Trophoblast cell (in vitro differentiated cells and primary cell): Measurements from ENCODE around the gene MYCBP2.
A peak's percentile ranks its signal among the peaks of the same experiment; 100 is the strongest.

Source experiments
- DNase-seq, 2 donors: peaks; one replicate each; pipeline ENCODE4 v3.0.0-alpha.2; 2016
- H2AFZ ChIP-seq: 2 replicates; pipeline ENCODE4 v1.6.1; 2013; ENCODE audit warnings: low read length, moderate library complexity, mild to moderate bottlenecking; ENCODE audit not compliant: insufficient read depth, poor library complexity
- H2AK5ac ChIP-seq: 2 replicates; pipeline ENCODE4 v1.6.1; 2013; ENCODE audit warnings: mild to moderate bottlenecking, low read length
- H2BK120ac ChIP-seq: 2 replicates; pipeline ENCODE4 v1.6.1; 2013; ENCODE audit warnings: low read length, mild to moderate bottlenecking, moderate library complexity; ENCODE audit not compliant: insufficient read depth, poor library complexity
- H2BK12ac ChIP-seq: 2 replicates; pipeline ENCODE4 v1.6.1; 2013; ENCODE audit warnings: mild to moderate bottlenecking, low read length, moderate library complexity
- H2BK5ac ChIP-seq: 2 replicates; pipeline ENCODE4 v1.6.1; 2013; ENCODE audit warnings: low read length, low read depth, moderate library complexity, mild to moderate bottlenecking; ENCODE audit not compliant: poor library complexity
- H3K14ac ChIP-seq: 2 replicates; pipeline ENCODE4 v1.6.1; 2013; ENCODE audit warnings: mild to moderate bottlenecking, low read length
- H3K18ac ChIP-seq: 2 replicates; pipeline ENCODE4 v1.6.1; 2013; ENCODE audit warnings: mild to moderate bottlenecking, low read length
- H3K23ac ChIP-seq: 2 replicates; pipeline ENCODE4 v1.6.1; 2013; ENCODE audit warnings: low read length
- H3K27ac ChIP-seq: 2 replicates; pipeline ENCODE4 v1.5.1; 2013; ENCODE audit warnings: low read depth, mild to moderate bottlenecking, inconsistent platforms, low read length, moderate library complexity
- H3K27me3 ChIP-seq: 2 replicates; pipeline ENCODE4 v1.6.1; 2013; ENCODE audit warnings: inconsistent platforms, mild to moderate bottlenecking, low read length, moderate library complexity; ENCODE audit not compliant: insufficient read depth
- H3K36me3 ChIP-seq, 2 experiments: 1 replicate in 1 of 2; 2 replicates in 1 of 2; pipeline ENCODE4 v1.6.1; 2013; ENCODE audit warnings: low read length in 2 of 2, mild to moderate bottlenecking in 2 of 2, moderate library complexity in 1 of 2; ENCODE audit not compliant: insufficient read depth in 2 of 2, control insufficient read depth in 1 of 2
- H3K4ac ChIP-seq: 2 replicates; pipeline ENCODE4 v1.6.1; 2013; ENCODE audit warnings: low read depth, mild to moderate bottlenecking, low read length, moderate library complexity
- H3K4me1 ChIP-seq, 2 experiments: 1 replicate in 1 of 2; 2 replicates in 1 of 2; pipeline ENCODE4 v1.6.1; 2013; ENCODE audit warnings: low read length in 2 of 2, mild to moderate bottlenecking in 2 of 2, moderate library complexity in 1 of 2; ENCODE audit not compliant: insufficient read depth in 2 of 2, control insufficient read depth in 1 of 2
- H3K4me2 ChIP-seq: 2 replicates; pipeline ENCODE4 v1.6.1; 2013; ENCODE audit warnings: inconsistent platforms, mild to moderate bottlenecking, low read length, moderate library complexity
- H3K4me3 ChIP-seq: 2 replicates; pipeline ENCODE4 v1.5.1; 2013; ENCODE audit warnings: mild to moderate bottlenecking, low read depth, low read length, inconsistent platforms
- H3K79me1 ChIP-seq: one replicate; pipeline ENCODE4 v1.6.1; 2013; ENCODE audit warnings: low read length
- H3K79me2 ChIP-seq: 2 replicates; pipeline ENCODE4 v1.6.1; 2013; ENCODE audit warnings: low read length, mild to moderate bottlenecking; ENCODE audit not compliant: control insufficient read depth, insufficient read depth, poor library complexity
- H3K9ac ChIP-seq: 2 replicates; pipeline ENCODE4 v1.6.1; 2013; ENCODE audit warnings: mild to moderate bottlenecking, low read length
- H3K9me3 ChIP-seq: 2 replicates; pipeline ENCODE4 v1.6.1; 2013; ENCODE audit warnings: low read depth, mild to moderate bottlenecking, control low read depth, inconsistent platforms, low read length; ENCODE audit not compliant: insufficient read depth
- H4K12ac ChIP-seq: 2 replicates; pipeline ENCODE4 v1.6.1; 2013; ENCODE audit warnings: low read depth, mild to moderate bottlenecking, low read length, moderate library complexity
- H4K8ac ChIP-seq: 2 replicates; pipeline ENCODE4 v1.6.1; 2013; ENCODE audit warnings: low read depth, mild to moderate bottlenecking, low read length, moderate library complexity
- H4K91ac ChIP-seq: one replicate; pipeline ENCODE4 v1.6.1; 2013; ENCODE audit warnings: low read depth, mild to moderate bottlenecking, low read length, moderate library complexity
- WGBS: extraction: QIAGEN DNeasy Blood & Tissue Kit; methylation state at CpG from one replicate; pipeline ENCODE4 v1.1.7; 2013; ENCODE audit warnings: missing lambda C conversion rate; ENCODE audit not compliant: insufficient read length, insufficient coverage; ENCODE audit errors: extremely low coverage; 5-methylcytosine and 5-hydroxymethylcytosine counted together

The MYCBP2 gene

DNA sequence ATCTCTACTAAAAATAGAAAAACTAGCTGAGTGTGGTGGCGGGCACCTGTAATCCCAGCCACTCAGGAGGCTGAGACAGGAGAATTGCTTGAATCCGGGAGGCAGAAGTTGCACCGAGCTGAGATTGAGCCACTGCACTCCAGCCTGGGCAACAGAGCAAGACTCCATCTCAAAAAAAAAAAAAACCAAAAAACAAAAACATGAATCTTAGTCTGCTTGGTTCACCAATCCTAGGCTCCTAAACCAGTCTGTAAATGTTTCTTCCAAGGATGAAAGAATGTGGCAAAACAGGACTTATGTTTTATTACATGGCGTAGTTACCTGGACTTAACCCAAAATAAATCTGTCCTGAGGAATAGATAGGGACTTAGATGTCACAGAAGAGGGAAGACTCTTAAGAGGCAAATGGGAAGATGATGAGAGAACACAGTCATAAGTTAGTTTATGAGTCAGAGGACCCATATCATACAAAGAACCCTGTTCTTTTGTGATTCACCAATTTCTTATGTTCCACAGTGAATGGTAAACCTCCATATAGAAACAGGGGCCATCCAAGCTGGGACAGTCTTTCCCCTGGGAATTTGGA lies 293.1 kb downstream of the MYCBP2 start:
- H2AK5ac ChIP-seq, result no peak overlapping the region
- no peak overlapping the region for H4K8ac ChIP-seq
- no peak overlapping the region for H3K4me2 ChIP-seq
- no peak overlapping the region for H3K9ac ChIP-seq
- peaks cover 2 to 3% of the 10 kb centered on the region in 2 experiments for H3K4me1 ChIP-seq
- H3K9me3 ChIP-seq, result no peaks in the 10 kb centered on the region
- peak in 1 of 2 donors; percentile 24 for DNase-seq
- no peak overlapping the region for H3K4me3 ChIP-seq
- H3K79me2 ChIP-seq, result no peaks in the 10 kb centered on the region
- H3K4ac ChIP-seq, result no peak overlapping the region
- H2BK120ac ChIP-seq, result no peak overlapping the region
- no peak overlapping the region for H4K91ac ChIP-seq
- no peak overlapping the region for H2BK12ac ChIP-seq
- no peak overlapping the region for H3K27ac ChIP-seq
- H3K23ac ChIP-seq, result no peak overlapping the region
- no peak overlapping the region for H3K14ac ChIP-seq
- H3K79me1 ChIP-seq, result peaks cover 3% of the 10 kb centered on the region
- WGBS, result no CpG with 5 or more reads among the region's 4 CpGs
- no peak overlapping the region for H2AFZ ChIP-seq
- H3K27me3 ChIP-seq, result no peaks in the 10 kb centered on the region
- no peak overlapping the region for H3K18ac ChIP-seq
- no peak overlapping the region for H4K12ac ChIP-seq
- H3K36me3 ChIP-seq, result no peaks in the 10 kb centered on the region
- no peak overlapping the region for H2BK5ac ChIP-seq

- Histone ChIP-seq H3K9me3 (no peaks in the 10 kb centered on the region), H3K27ac (no peak overlapping the region), H2BK120ac (no peak overlapping the region), H4K8ac (no peak overlapping the region), H3K23ac (no peak overlapping the region), H2BK12ac (no peak overlapping the region), H3K79me1 (peaks cover 12% of the 10 kb centered on the region), H3K27me3 (no peaks in the 10 kb centered on the region), H3K4me2 (no peak overlapping the region), H3K4me3 (no peak overlapping the region), H2BK5ac (no peak overlapping the region), H3K18ac (no peak overlapping the region), H4K91ac (no peak overlapping the region), H2AK5ac (no peak overlapping the region), H3K79me2 (peaks cover 4% of the 10 kb centered on the region), H3K36me3 (no peaks in the 10 kb centered on the region), H4K12ac (no peak overlapping the region), H3K14ac (no peak overlapping the region), H3K9ac (no peak overlapping the region), H3K4ac (no peak overlapping the region), H2AFZ (no peak overlapping the region), H3K4me1 (peaks cover 5 to 8% of the 10 kb centered on the region in 2 experiments)
- WGBS, result no CpG with 5 or more reads among the region's 6 CpGs
- no peak for DNase-seq
These were observed 295.1 kb downstream of the MYCBP2 start for GRCh38 chr13:77031656-77032243.

DNA sequence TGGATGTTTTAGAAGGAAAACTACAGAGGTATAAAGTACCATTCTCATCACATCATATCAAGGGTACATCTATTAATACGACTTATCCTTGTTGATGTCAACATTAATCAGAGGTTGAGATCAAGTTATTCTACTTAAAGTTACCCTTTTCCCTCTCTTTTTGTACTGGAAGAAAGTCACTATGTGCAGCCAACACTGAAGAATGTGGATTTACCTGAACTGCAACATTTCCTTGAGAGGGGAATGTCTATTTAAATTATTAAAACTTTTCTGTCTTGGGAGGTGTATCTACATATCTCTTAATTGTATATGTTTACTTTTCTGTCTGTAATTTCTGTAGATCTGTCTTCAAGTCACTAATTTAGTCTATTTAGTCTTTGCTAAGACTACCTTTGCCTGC lies 297.5 kb downstream of the MYCBP2 start:
- no peak overlapping the region for H3K14ac ChIP-seq
- no CpG with 5 or more reads among the region's 1 CpG for WGBS
- no peaks in the 10 kb centered on the region for H3K27me3 ChIP-seq
- no peak overlapping the region for H2BK120ac ChIP-seq
- no peak overlapping the region for H4K8ac ChIP-seq
- no peak overlapping the region for H4K91ac ChIP-seq
- H3K9ac ChIP-seq, result no peak overlapping the region
- no peak overlapping the region for H3K27ac ChIP-seq
- no peak overlapping the region for H2BK5ac ChIP-seq
- no peak overlapping the region for H3K4me2 ChIP-seq
- H3K23ac ChIP-seq, result no peak overlapping the region
- no peak overlapping the region for H2BK12ac ChIP-seq
- no peak overlapping the region for H2AFZ ChIP-seq
- H3K79me2 ChIP-seq, result peaks cover 15% of the 10 kb centered on the region
- no peak overlapping the region for H3K18ac ChIP-seq
- no peak overlapping the region for H3K4me3 ChIP-seq
- peaks cover 5 to 12% of the 10 kb centered on the region in 2 experiments for H3K4me1 ChIP-seq
- no peak overlapping the region for H3K4ac ChIP-seq
- no peak overlapping the region for H2AK5ac ChIP-seq
- no peaks in the 10 kb centered on the region for H3K9me3 ChIP-seq
- peak; percentile 45 to 95 for DNase-seq
- H3K79me1 ChIP-seq, result peaks cover 19% of the 10 kb centered on the region
- no peak overlapping the region for H4K12ac ChIP-seq
- H3K36me3 ChIP-seq, result no peaks in the 10 kb centered on the region

DNA sequence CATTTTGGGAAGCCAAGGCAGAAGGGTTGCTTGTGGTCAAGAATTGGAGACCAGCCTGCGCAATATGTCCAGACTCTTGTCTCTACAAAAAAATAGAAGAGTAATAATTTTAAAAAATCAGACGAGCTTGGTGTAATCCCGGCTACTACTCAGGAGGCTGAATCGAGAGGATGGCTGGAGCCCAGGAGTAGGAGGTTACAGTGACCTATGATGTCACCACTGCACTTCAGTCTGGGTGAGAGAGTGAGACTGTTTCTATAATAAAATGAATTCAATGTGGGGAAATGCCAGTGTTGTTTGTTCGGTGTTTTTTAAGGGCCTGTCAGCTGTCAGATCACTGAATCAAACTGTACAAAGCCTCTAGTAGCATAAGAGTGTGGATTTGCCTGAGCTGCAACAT lies 298.7 kb downstream of the MYCBP2 start:
- H3K9ac ChIP-seq, result no peak overlapping the region
- peak overlapping the region; percentile 73 for H3K27ac ChIP-seq
- H3K14ac ChIP-seq, result peak overlapping the region; percentile 92
- H2BK5ac ChIP-seq, result peak overlapping the region; percentile 83
- peaks cover 5 to 12% of the 10 kb centered on the region in 2 experiments for H3K4me1 ChIP-seq
- no peaks in the 10 kb centered on the region for H3K27me3 ChIP-seq
- peak overlapping the region; percentile 7 for H2BK120ac ChIP-seq
- no peak overlapping the region for H4K12ac ChIP-seq
- peak overlapping the region; percentile 23 for H2BK12ac ChIP-seq
- DNase-seq, result no peak
- no peak overlapping the region for H3K4me3 ChIP-seq
- peak overlapping the region; percentile 14 for H3K4me2 ChIP-seq
- H3K36me3 ChIP-seq, result no peaks in the 10 kb centered on the region
- no peaks in the 10 kb centered on the region for H3K9me3 ChIP-seq
- peaks cover 19% of the 10 kb centered on the region for H3K79me1 ChIP-seq
- no peak overlapping the region for H2AFZ ChIP-seq
- no peak overlapping the region for H3K23ac ChIP-seq
- peak overlapping the region; percentile 19 for H4K91ac ChIP-seq
- H4K8ac ChIP-seq, result peak overlapping the region; percentile 57
- H2AK5ac ChIP-seq, result peak overlapping the region; percentile 93
- WGBS, result no CpG with 5 or more reads among the region's 5 CpGs
- H3K4ac ChIP-seq, result no peak overlapping the region
- no peak overlapping the region for H3K18ac ChIP-seq
- H3K79me2 ChIP-seq, result peaks cover 15% of the 10 kb centered on the region
